A549 (cell line): ENCODE results near the gene RPL21. TPM values are rescaled to one million over a fixed set of nuclear protein-coding genes. Genes with fewer than 3 reads are reported as not detected.
A peak's percentile ranks its signal among the peaks of the same experiment; 100 is the strongest.

ENCODE experiments used
- ATAC-seq, 2 experiments: fragments of 200-7000 bp in 1 of 2; fragments of >200 bp in 1 of 2; cut with Nextera tagmentation in 1 of 2; cut with Tn5 transposase in 1 of 2; 3 replicates each; pipeline versions ENCODE4 v1.8.0 to v1.9.1; 2018 to 2020; ENCODE audit warnings: mild to moderate bottlenecking in 1 of 2, moderate library complexity in 1 of 2
- CTCF ChIA-PET: fragments of 300-600 bp; sonication (Branson Sonifier 250); formaldehyde crosslinking; extraction: SDS; loops from one replicate; lab custom pipeline; 2021; ENCODE audit warnings: antibody characterized with exemption, inconsistent platforms; lab: Yijun Ruan, JAX
- POLR2A ChIA-PET: fragments of 350-600 bp; formaldehyde crosslinking; extraction: SDS; loops from one replicate; lab custom pipeline; 2021; ENCODE audit warnings: antibody characterized with exemption, inconsistent platforms; lab: Yijun Ruan, JAX
- DNase-seq, 2 experiments: peaks; one replicate each; pipeline versions ENCODE4 v3.0.0 to v3.0.0-alpha.2; 2011 to 2016; ENCODE audit warnings: low read depth in 1 of 2, low spot score in 1 of 2
- FAIRE-seq: peaks from 2 replicates; lab custom pipeline; 2011; peaks lifted over from hg19 to GRCh38; lab: Jason Lieb, UNC
- H3K27ac ChIP-seq, 2 experiments: fragments of >200 bp; sonication (Bioruptor Twin); formaldehyde crosslinking; 3 replicates each; pipeline ENCODE4 v1.5.1; 2016 to 2017
- H3K4me1 ChIP-seq: fragments of >200 bp; sonication (Bioruptor Twin); formaldehyde crosslinking; 3 replicates; pipeline ENCODE4 v1.6.1; 2016
- H3K4me2 ChIP-seq: fragments of >200 bp; sonication (Bioruptor Twin); formaldehyde crosslinking; 3 replicates; pipeline ENCODE4 v1.6.1; 2016
- H3K4me3 ChIP-seq: fragments of >200 bp; sonication (Bioruptor Twin); formaldehyde crosslinking; 3 replicates; pipeline ENCODE4 v1.5.1; 2016
- H3K9me3 ChIP-seq: fragments of >200 bp; sonication (Bioruptor Twin); formaldehyde crosslinking; 3 replicates; pipeline ENCODE4 v1.6.1; 2016
- BHLHE40 ChIP-seq: IDR thresholded peaks from 2 replicates; pipeline ENCODE4 v1.6.1; 2012; ENCODE audit warnings: low read depth, low read length, inconsistent platforms
- CBX2 ChIP-seq: fragments of 200-600 bp; sonication (generic); IDR thresholded peaks from 2 replicates; pipeline ENCODE4 v1.6.1; 2016; ENCODE audit warnings: low read depth, mild to moderate bottlenecking, borderline replicate concordance
- CBX8 ChIP-seq: fragments of 200-600 bp; sonication (generic); IDR thresholded peaks from 2 replicates; pipeline ENCODE4 v1.6.1; 2016
- CHD2 ChIP-seq: fragments of 150-350 bp; IDR thresholded peaks from 2 replicates; pipeline ENCODE4 v1.6.1; 2014; ENCODE audit warnings: low read length; ENCODE audit not compliant: partially characterized antibody
- EHF ChIP-seq: fragments of 250-450 bp; sonication (Bioruptor Pico); IDR thresholded peaks from 2 replicates; pipeline ENCODE4 v1.5.0; 2020; ENCODE audit warnings: mild to moderate bottlenecking
- EP300 ChIP-seq, 2 experiments: fragments of >200 bp; sonication (Bioruptor Twin); formaldehyde crosslinking; IDR thresholded peaks; 2 replicates in 1 of 2; 3 replicates in 1 of 2; pipeline ENCODE4 v1.6.1; 2016 to 2017
- HEYL ChIP-seq: fragments of 250-450 bp; sonication (Bioruptor Pico); IDR thresholded peaks from 2 replicates; pipeline ENCODE4 v1.8.0; 2021; ENCODE audit warnings: mild to moderate bottlenecking, moderate library complexity
- HOXB13 ChIP-seq: fragments of 250-450 bp; sonication (Bioruptor Pico); IDR thresholded peaks from 2 replicates; pipeline ENCODE4 v1.5.0; 2020; ENCODE audit warnings: low read depth, mild to moderate bottlenecking, moderate library complexity
- JUN ChIP-seq, 2 experiments: fragments of >200 bp; sonication (Bioruptor Twin); formaldehyde crosslinking; IDR thresholded peaks; 2 replicates in 1 of 2; 3 replicates in 1 of 2; pipeline ENCODE4 v1.6.1; 2016 to 2017
- JUNB ChIP-seq: fragments of >200 bp; sonication (Bioruptor Twin); formaldehyde crosslinking; IDR thresholded peaks from 2 replicates; pipeline ENCODE4 v1.6.1; 2016
- KDM5A ChIP-seq: fragments of 200-600 bp; sonication (generic); IDR thresholded peaks from 2 replicates; pipeline ENCODE4 v1.6.1; 2016; ENCODE audit warnings: antibody characterized with exemption, mild to moderate bottlenecking
- MAFK ChIP-seq: fragments of 450-650 bp; IDR thresholded peaks from 2 replicates; pipeline ENCODE4 v1.6.1; 2014; ENCODE audit not compliant: partially characterized antibody
- MYC ChIP-seq: IDR thresholded peaks from 2 replicates; pipeline ENCODE4 v1.6.1; 2012; ENCODE audit warnings: mild to moderate bottlenecking, inconsistent platforms, low read length, improper control_type of control experiment, borderline replicate concordance
- NR3C1 ChIP-seq: fragments of >200 bp; sonication (Bioruptor Twin); formaldehyde crosslinking; IDR thresholded peaks from 3 replicates; pipeline ENCODE4 v1.6.1; 2017
- POLR2A ChIP-seq: IDR thresholded peaks from 2 replicates; pipeline ENCODE4 v1.6.1; 2012; ENCODE audit warnings: mild to moderate bottlenecking, low read length
- POLR2AphosphoS2 ChIP-seq: conservative IDR thresholded peaks from 2 replicates; pipeline ENCODE4 v1.6.1; 2012; ENCODE audit warnings: low read length, improper control_type of control experiment, inconsistent platforms
- RAD21 ChIP-seq, 2 experiments: fragments of >200 bp in 1 of 2; sonication (Bioruptor Twin) in 1 of 2; formaldehyde crosslinking in 1 of 2; IDR thresholded peaks in 1 of 2; conservative IDR thresholded peaks in 1 of 2; 2 replicates in 1 of 2; 3 replicates in 1 of 2; pipeline ENCODE4 v1.6.1; 2012 to 2018; ENCODE audit warnings: inconsistent platforms in 1 of 2
- SMC3 ChIP-seq: fragments of >200 bp; sonication (Bioruptor Twin); formaldehyde crosslinking; IDR thresholded peaks from 3 replicates; pipeline ENCODE4 v1.6.1; 2018; ENCODE audit warnings: inconsistent platforms
- ZFP36 ChIP-seq: fragments of 450-650 bp; IDR thresholded peaks from 2 replicates; pipeline ENCODE4 v1.6.1; 2014; ENCODE audit warnings: borderline replicate concordance; ENCODE audit not compliant: partially characterized antibody
- WGBS: methylation state at CpG from one replicate; pipeline ENCODE4 v1.1.6; 2017; ENCODE audit errors: missing lambda C conversion rate; 5-methylcytosine and 5-hydroxymethylcytosine counted together
- polyA plus RNA-seq, 4 experiments: library from polyadenylated mRNA; depleted of rRNA in 3 of 4; stranded (reverse); fragments of >200 nt; fragmentation: RNase III in 1 of 4; extraction: RNeasy Plus Mini Kit Qiagen cat#74134 plus additional on column Dnase treatment in 1 of 4; gene quantifications; 2 replicates in 3 of 4; 3 replicates in 1 of 4; pipeline ENCODE4 v1.2.3, GENCODE V29; 2011 to 2017
- TF ChIP-seq, protein P1 (sequence below): fragments of >200 bp; sonication (Bioruptor Twin); formaldehyde crosslinking; IDR thresholded peaks from 3 replicates; pipeline ENCODE4 v1.6.1; 2016
- TF ChIP-seq, protein P2 (sequence below): IDR thresholded peaks from 2 replicates; pipeline ENCODE4 v1.6.1; 2012
- TF ChIP-seq, protein P3 (sequence below): fragments of >200 bp; sonication (Bioruptor Twin); formaldehyde crosslinking; IDR thresholded peaks from 2 replicates; pipeline ENCODE4 v1.6.1; 2016
- TF ChIP-seq, protein P4 (sequence below): IDR thresholded peaks from 2 replicates; pipeline ENCODE4 v1.6.1; 2012; ENCODE audit warnings: low read depth, borderline replicate concordance
- TF ChIP-seq, protein P5 (sequence below): IDR thresholded peaks from 2 replicates; pipeline ENCODE4 v1.6.1; 2012
- TF ChIP-seq, protein P6 (sequence below): fragments of 450-650 bp; IDR thresholded peaks from 2 replicates; pipeline ENCODE4 v1.6.1; 2014; ENCODE audit warnings: antibody characterized with exemption

Gene RPL21
- polyA plus RNA-seq, 2 of the 4 experiments (the other 2 are of a cell fraction): 1,202 to 1,367 TPM

DNA sequence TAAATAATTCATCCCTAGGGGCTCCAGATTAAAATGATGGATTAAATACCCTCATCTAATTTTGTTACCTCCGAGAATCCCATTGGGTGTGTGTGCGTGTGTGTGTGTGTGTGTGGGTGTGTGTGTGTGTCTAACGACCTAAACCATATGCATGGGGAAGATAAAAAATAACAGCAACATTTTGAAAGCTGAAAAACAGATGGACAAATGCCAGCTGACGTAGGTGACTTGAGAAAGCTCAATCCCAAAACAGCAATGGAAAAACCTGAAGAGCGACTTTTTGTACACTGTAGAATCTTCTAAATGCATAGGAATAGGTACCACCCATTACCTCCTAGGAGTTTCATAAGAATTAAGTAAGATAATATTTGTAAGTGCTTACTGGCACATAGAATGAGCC, 8.7 kb upstream of the RPL21 start:
- no peak for TF ChIP-seq JUN (IDR thresholded peaks at IDR 0.05)
- TF ChIP-seq, all 56 proteins: peak for 0
- Histone ChIP-seq H3K4me2 (no peak overlapping the region), H3K4me3 (no peak overlapping the region), H3K9me3 (no peaks in the 10 kb centered on the region), H3K4me1 (no peaks in the 10 kb centered on the region), H3K27ac (no peak overlapping the region)
- ATAC-seq (no peak), DNase-seq (no peak), FAIRE-seq (no peak)
- ChIA-PET POLR2A (no interaction called here), CTCF (interaction anchor here (0.6 to 1.3 kb wide), 2 partner anchors 8 to 219 kb away, joined by 3 to 4 read pairs; partner anchors contain the start of gene RPL21)
- 77% methylated on average over 5 of the region's 5 CpGs for WGBS

DNA sequence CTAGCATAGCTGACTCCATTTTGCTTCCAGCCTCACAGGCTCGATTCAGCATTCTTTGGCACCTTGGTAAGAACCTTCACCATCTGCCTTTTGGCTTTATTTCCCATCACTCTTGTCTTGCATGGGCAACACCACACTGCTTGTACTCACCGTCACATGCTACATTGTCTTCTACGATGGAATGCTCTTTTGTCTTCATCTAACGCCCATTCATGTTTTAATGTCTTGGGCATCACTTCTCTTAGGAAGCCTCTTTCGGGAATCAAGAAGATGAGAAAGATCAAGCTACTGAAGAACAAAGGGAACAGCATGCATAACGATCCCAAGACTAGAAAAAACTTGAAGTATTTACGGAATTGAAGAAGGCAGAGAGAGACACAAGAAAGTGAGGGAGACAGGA, 5.7 kb upstream of the RPL21 start:
- DNase-seq (no peak), ATAC-seq (no peak), FAIRE-seq (no peak)
- whole genome bisulfite sequencing: 80% methylated on average over 7 of the region's 7 CpGs
- ChIA-PET POLR2A (no interaction called here), CTCF (no interaction called here)
- H3K27ac ChIP-seq: no peak overlapping the region
- H3K4me3 ChIP-seq: no peak overlapping the region
- H3K4me1 ChIP-seq: peaks cover 6% of the 10 kb centered on the region; the same call in 1 of the 3 replicates
- no peak for TF ChIP-seq HEYL
- TF ChIP-seq ZFP36: no peak
- TF ChIP-seq, protein P1, sequence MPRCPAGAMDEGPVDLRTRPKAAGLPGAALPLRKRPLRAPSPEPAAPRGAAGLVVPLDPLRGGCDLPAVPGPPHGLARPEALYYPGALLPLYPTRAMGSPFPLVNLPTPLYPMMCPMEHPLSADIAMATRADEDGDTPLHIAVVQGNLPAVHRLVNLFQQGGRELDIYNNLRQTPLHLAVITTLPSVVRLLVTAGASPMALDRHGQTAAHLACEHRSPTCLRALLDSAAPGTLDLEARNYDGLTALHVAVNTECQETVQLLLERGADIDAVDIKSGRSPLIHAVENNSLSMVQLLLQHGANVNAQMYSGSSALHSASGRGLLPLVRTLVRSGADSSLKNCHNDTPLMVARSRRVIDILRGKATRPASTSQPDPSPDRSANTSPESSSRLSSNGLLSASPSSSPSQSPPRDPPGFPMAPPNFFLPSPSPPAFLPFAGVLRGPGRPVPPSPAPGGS: no peak
- no peak for TF ChIP-seq SMC3
- TF ChIP-seq POLR2AphosphoS2: no peak
- TF ChIP-seq, protein P2, sequence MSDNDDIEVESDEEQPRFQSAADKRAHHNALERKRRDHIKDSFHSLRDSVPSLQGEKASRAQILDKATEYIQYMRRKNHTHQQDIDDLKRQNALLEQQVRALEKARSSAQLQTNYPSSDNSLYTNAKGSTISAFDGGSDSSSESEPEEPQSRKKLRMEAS: no peak
- TF ChIP-seq MYC: no peak
- TF ChIP-seq KDM5A: no peak
- TF ChIP-seq NR3C1: no peak
- TF ChIP-seq, protein P3, sequence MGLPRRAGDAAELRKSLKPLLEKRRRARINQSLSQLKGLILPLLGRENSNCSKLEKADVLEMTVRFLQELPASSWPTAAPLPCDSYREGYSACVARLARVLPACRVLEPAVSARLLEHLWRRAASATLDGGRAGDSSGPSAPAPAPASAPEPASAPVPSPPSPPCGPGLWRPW: no peak
- TF ChIP-seq JUN (IDR thresholded peaks at IDR 0.05): no peak
- TF ChIP-seq CBX2: no peak
- H3K9me3 ChIP-seq: no peaks in the 10 kb centered on the region
- no peak overlapping the region for H3K4me2 ChIP-seq

DNA sequence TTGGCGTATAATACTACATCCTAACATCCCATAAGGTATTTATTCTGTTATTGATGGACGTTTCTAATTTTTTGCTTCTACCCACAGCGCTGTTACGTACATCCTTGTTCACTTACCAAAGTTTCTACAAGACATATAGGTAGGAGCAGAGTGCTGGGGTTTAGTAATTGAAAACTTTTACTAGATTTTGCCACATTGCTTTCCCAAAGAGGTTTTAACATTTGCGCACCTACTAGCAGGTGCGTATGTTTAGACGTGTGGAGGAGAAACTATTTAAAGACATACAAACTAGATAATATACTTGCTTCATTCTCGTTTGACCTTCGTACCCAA, 559 bp upstream of the RPL21 start:
- H3K4me3 ChIP-seq: peak overlapping the region; percentile 99
- 0% methylated on average over 9 of the region's 9 CpGs for WGBS
- peak overlapping the region; percentile 97 to 98 for H3K27ac ChIP-seq
- DNase-seq: no peak
- ATAC-seq: peak in 1 of 2 experiments; percentile 6; a peak in 1 of 6 replicates
- H3K4me2 ChIP-seq: peak overlapping the region; percentile 88
- ChIA-PET CTCF (interaction anchor here (1.0 kb wide), 2 partner anchors 9 to 270 kb away, joined by 3 read pairs; no protein-coding TSS in a partner anchor), POLR2A (interaction anchor here (0.6 to 1.1 kb wide), 7 partner anchors 12 to 268 kb away, joined by 3 to 8 read pairs (median 4); partner anchors contain the start of gene RASL11A)
- H3K4me1 ChIP-seq: peaks cover 35% of the 10 kb centered on the region; the same call in 2 of the 3 replicates
- TF ChIP-seq, protein P1: no peak
- no peak for TF ChIP-seq JUN (IDR thresholded peaks at IDR 0.05)
- TF ChIP-seq CBX2: no peak
- no peak for TF ChIP-seq EHF (CRISPR knock-in tag)
- TF ChIP-seq, protein P2: no peak
- no peak for TF ChIP-seq CHD2
- TF ChIP-seq POLR2A: no peak
- TF ChIP-seq, protein P4, sequence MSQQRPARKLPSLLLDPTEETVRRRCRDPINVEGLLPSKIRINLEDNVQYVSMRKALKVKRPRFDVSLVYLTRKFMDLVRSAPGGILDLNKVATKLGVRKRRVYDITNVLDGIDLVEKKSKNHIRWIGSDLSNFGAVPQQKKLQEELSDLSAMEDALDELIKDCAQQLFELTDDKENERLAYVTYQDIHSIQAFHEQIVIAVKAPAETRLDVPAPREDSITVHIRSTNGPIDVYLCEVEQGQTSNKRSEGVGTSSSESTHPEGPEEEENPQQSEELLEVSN: no peak
- no peak for TF ChIP-seq RAD21 (conservative IDR thresholded peaks at IDR 0.05 in 1 of 2, IDR thresholded peaks at IDR 0.05 in 1 of 2)
- TF ChIP-seq BHLHE40: no peak
- TF ChIP-seq CBX8: no peak
- no peak for TF ChIP-seq HOXB13 (CRISPR knock-in tag)
- no peak for TF ChIP-seq MAFK
- no peak for TF ChIP-seq ZFP36
- TF ChIP-seq EP300 (IDR thresholded peaks at IDR 0.05): no peak
- no peak for TF ChIP-seq JUNB
- TF ChIP-seq SMC3: no peak
- TF ChIP-seq, protein P5, sequence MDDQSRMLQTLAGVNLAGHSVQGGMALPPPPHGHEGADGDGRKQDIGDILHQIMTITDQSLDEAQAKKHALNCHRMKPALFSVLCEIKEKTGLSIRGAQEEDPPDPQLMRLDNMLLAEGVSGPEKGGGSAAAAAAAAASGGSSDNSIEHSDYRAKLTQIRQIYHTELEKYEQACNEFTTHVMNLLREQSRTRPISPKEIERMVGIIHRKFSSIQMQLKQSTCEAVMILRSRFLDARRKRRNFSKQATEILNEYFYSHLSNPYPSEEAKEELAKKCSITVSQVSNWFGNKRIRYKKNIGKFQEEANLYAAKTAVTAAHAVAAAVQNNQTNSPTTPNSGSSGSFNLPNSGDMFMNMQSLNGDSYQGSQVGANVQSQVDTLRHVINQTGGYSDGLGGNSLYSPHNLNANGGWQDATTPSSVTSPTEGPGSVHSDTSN: no peak
- TF ChIP-seq, protein P6, sequence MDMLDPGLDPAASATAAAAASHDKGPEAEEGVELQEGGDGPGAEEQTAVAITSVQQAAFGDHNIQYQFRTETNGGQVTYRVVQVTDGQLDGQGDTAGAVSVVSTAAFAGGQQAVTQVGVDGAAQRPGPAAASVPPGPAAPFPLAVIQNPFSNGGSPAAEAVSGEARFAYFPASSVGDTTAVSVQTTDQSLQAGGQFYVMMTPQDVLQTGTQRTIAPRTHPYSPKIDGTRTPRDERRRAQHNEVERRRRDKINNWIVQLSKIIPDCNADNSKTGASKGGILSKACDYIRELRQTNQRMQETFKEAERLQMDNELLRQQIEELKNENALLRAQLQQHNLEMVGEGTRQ: no peak
- no peak for FAIRE-seq
- no peaks in the 10 kb centered on the region for H3K9me3 ChIP-seq
